OCI-LY7 (cell line): ENCODE data around the gene PLPP1. TPM values are rescaled to one million over a fixed set of nuclear protein-coding genes. Genes with fewer than 3 reads are reported as not detected.

Experiments
- BruUV-seq: library from RNA; stranded (reverse); fragments of 400-500 nt; replicated peaks from 2 replicates; lab custom pipeline; 2021; lab: Mats Ljungman, UMichigan
- CTCF ChIA-PET: fragments of 300-600 bp; sonication (Branson Sonifier 250); formaldehyde crosslinking; loops from one replicate; lab custom pipeline; 2022; ENCODE audit warnings: antibody characterized with exemption; ENCODE audit not compliant: unreplicated experiment; lab: Charles Lee
- POLR2A ChIA-PET: fragments of 300-600 bp; sonication (Branson Sonifier 250); formaldehyde crosslinking; loops from one replicate; lab custom pipeline; 2022; ENCODE audit warnings: antibody characterized with exemption; lab: Charles Lee
- DNase-seq: peaks from one replicate; pipeline ENCODE4 v3.0.0-alpha.2; 2015; ENCODE audit warnings: low spot score
- H2AFZ ChIP-seq: fragments of 200-600 bp; sonication (generic), shearing (Covaris generic); 2 replicates; pipeline ENCODE4 v1.6.1; 2014; ENCODE audit warnings: mild to moderate bottlenecking, antibody characterized with exemption, low read length, moderate library complexity
- H3K27ac ChIP-seq: fragments of 200-600 bp; sonication (generic); 2 replicates; pipeline ENCODE4 v1.5.1; 2014; ENCODE audit warnings: mixed run types, low read depth, mild to moderate bottlenecking, moderate library complexity, low read length, inconsistent platforms; ENCODE audit not compliant: poor library complexity, severe bottlenecking
- H3K36me3 ChIP-seq: fragments of 200-600 bp; sonication (generic); 2 replicates; pipeline ENCODE4 v1.6.1; 2014; ENCODE audit warnings: mild to moderate bottlenecking, antibody characterized with exemption, low read length, moderate library complexity, mixed read lengths; ENCODE audit not compliant: insufficient read depth
- H3K4me1 ChIP-seq: fragments of 200-600 bp; sonication (generic); 2 replicates; pipeline ENCODE4 v1.5.1; 2014; ENCODE audit warnings: mild to moderate bottlenecking, low read length; ENCODE audit not compliant: insufficient read depth, poor library complexity, severe bottlenecking
- H3K4me2 ChIP-seq: fragments of 200-600 bp; sonication (generic); 2 replicates; pipeline ENCODE4 v1.6.1; 2014; ENCODE audit warnings: mild to moderate bottlenecking, low read length
- H3K4me3 ChIP-seq: fragments of 200-600 bp; sonication (generic); 2 replicates; pipeline ENCODE4 v1.5.1; 2014; ENCODE audit warnings: mild to moderate bottlenecking, low read depth, low read length; ENCODE audit not compliant: poor library complexity, severe bottlenecking
- H3K79me2 ChIP-seq: fragments of 200-600 bp; sonication (generic); 2 replicates; pipeline ENCODE4 v1.6.1; 2016; ENCODE audit warnings: low read depth, mild to moderate bottlenecking, low read length, moderate library complexity, mixed read lengths; ENCODE audit not compliant: insufficient read depth
- H3K9me2 ChIP-seq: fragments of 200-600 bp; sonication (generic); 2 replicates; pipeline ENCODE4 v1.6.1; 2016; ENCODE audit warnings: mild to moderate bottlenecking, low read length, mixed read lengths; ENCODE audit not compliant: insufficient read depth
- H3K9me3 ChIP-seq: fragments of 200-600 bp; sonication (generic); 2 replicates; pipeline ENCODE4 v1.6.1; 2014; ENCODE audit warnings: mild to moderate bottlenecking, mixed run types, low read length, mixed read lengths
- H4K20me1 ChIP-seq: fragments of 200-600 bp; sonication (generic); 2 replicates; pipeline ENCODE4 v1.6.1; 2014; ENCODE audit warnings: mild to moderate bottlenecking, antibody characterized with exemption, low read length, moderate library complexity, mixed read lengths; ENCODE audit not compliant: insufficient read depth
- EZH2phosphoT487 ChIP-seq: fragments of 200-600 bp; sonication (generic); IDR thresholded peaks from 2 replicates; pipeline ENCODE4 v1.6.1; 2018; ENCODE audit warnings: low read depth, borderline replicate concordance, mild to moderate bottlenecking, mixed run types, antibody characterized with exemption, low read length, moderate library complexity, mixed read lengths
- intact Hi-C: fragments of 100-400 bp; cut with micrococcal nuclease; formaldehyde crosslinking; loops from one replicate; pipeline ENCODE4 v1.10.0; 2022; ENCODE audit not compliant: unreplicated experiment
- total RNA-seq, 2 experiments: library from RNA; depleted of rRNA in 1 of 2; stranded (reverse); fragments of >200 nt in 1 of 2; shearing (Covaris generic) in 1 of 2; gene quantifications; 2 replicates each; pipeline ENCODE4 v1.2.3, GENCODE V29; 2014 to 2022
- TF ChIP-seq, protein P1 (sequence below): fragments of 200-600 bp; sonication (generic); conservative IDR thresholded peaks from 2 replicates; pipeline ENCODE4 v1.5.1; 2014; ENCODE audit warnings: mild to moderate bottlenecking, antibody characterized with exemption, low read length, moderate library complexity, mixed read lengths

Gene PLPP1
- total RNA-seq, 2 experiments from 2014 or later = 2.3 to 6.8 TPM

DNA sequence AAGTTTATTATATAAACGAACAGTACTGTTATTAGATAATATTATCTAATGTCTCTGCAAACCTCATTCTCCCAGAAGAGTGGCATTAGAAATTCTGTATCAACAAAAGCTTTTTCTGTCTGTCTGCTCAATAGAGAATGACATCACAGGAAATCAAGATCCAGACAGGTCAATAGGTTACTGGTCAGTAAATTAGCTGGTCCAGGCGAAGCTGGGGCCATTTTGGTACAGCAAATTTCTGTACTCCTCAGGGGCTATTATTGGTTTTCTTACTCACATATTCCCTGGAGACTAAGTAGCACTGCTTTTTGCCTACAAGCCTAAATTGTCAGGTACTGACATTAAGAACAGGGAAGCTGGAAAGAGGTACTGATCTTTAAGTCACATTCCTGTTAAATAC lies 80.5 kb downstream of the PLPP1 start:
- H3K4me2 ChIP-seq = no peak overlapping the region
- ChIA-PET CTCF (no interaction called here), POLR2A (interaction anchor here (0.6 kb wide), 2 partner anchors 185 to 1242 kb away, joined by 3 to 9 read pairs; no protein-coding TSS in a partner anchor)
- H3K4me3 ChIP-seq = no peak overlapping the region
- DNase-seq = no peak
- H3K79me2 ChIP-seq = no peaks in the 10 kb centered on the region
- H3K9me3 ChIP-seq = no peaks in the 10 kb centered on the region
- H3K4me1 ChIP-seq = no peaks in the 10 kb centered on the region
- H3K36me3 ChIP-seq = no peaks in the 10 kb centered on the region
- intact Hi-C loops = no loop called here
- H3K27ac ChIP-seq = no peak overlapping the region
- no TSS peak for BruUV-seq
- no peak for TF ChIP-seq EZH2phosphoT487
- TF ChIP-seq, protein P1, sequence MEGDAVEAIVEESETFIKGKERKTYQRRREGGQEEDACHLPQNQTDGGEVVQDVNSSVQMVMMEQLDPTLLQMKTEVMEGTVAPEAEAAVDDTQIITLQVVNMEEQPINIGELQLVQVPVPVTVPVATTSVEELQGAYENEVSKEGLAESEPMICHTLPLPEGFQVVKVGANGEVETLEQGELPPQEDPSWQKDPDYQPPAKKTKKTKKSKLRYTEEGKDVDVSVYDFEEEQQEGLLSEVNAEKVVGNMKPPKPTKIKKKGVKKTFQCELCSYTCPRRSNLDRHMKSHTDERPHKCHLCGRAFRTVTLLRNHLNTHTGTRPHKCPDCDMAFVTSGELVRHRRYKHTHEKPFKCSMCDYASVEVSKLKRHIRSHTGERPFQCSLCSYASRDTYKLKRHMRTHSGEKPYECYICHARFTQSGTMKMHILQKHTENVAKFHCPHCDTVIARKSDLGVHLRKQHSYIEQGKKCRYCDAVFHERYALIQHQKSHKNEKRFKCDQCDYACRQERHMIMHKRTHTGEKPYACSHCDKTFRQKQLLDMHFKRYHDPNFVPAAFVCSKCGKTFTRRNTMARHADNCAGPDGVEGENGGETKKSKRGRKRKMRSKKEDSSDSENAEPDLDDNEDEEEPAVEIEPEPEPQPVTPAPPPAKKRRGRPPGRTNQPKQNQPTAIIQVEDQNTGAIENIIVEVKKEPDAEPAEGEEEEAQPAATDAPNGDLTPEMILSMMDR = no peak
- H3K9me2 ChIP-seq = no peaks in the 10 kb centered on the region
- H4K20me1 ChIP-seq = no peaks in the 10 kb centered on the region
- H2AFZ ChIP-seq = no peak overlapping the region

DNA sequence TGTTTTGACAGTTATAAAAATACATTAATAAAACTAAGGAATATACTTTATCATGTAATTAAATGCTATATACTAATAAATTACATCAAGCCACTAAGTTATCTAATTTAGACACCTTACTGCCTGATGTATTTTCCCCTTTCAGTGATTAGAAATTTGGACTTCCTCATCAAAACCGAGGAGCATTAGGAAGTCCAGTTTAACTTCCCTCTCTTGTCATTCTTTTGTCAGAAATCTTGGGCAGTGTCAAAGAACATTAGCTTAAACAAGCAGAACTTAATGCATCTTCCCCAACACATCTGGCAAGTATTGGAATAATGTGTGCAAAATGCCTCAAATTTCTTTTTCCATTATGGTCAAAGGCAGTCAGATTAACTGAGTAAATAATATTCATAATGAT lies 81.6 kb downstream of the PLPP1 start:
- TF ChIP-seq, protein P1 = no peak
- TF ChIP-seq EZH2phosphoT487 = no peak
- no peak overlapping the region for H3K4me3 ChIP-seq
- no peaks in the 10 kb centered on the region for H3K79me2 ChIP-seq
- POLR2A ChIA-PET = no interaction called here
- CTCF ChIA-PET = no interaction called here
- intact Hi-C loops = no loop called here
- H3K9me3 ChIP-seq = no peaks in the 10 kb centered on the region
- no peak for DNase-seq
- BruUV-seq = no TSS peak
- no peaks in the 10 kb centered on the region for H3K36me3 ChIP-seq
- H3K4me2 ChIP-seq = no peak overlapping the region
- H3K9me2 ChIP-seq = no peaks in the 10 kb centered on the region
- no peaks in the 10 kb centered on the region for H3K4me1 ChIP-seq
- no peak overlapping the region for H2AFZ ChIP-seq
- no peaks in the 10 kb centered on the region for H4K20me1 ChIP-seq
- H3K27ac ChIP-seq = no peak overlapping the region

DNA sequence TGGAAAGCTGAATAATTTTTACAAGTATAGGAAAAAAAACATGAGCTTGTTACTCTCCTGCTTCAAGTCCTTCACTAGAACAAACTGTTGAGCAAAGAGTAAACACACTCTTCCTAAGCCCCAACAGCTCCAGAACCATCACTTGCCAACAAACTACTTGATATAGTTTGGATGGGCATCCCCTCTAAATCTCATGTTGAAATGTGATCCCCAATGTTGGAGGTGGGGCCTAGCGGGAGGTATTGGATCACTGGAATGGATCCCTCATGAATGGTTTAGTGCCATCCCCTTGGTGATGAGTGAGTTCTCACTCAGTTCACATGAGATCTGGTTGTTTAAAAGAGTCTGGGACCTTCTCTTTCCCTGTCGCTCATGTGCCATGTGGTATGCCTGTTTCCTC lies 82.8 kb downstream of the PLPP1 start:
- Histone ChIP-seq H3K4me2 (no peak overlapping the region), H2AFZ (no peak overlapping the region), H3K4me3 (no peak overlapping the region), H4K20me1 (no peaks in the 10 kb centered on the region), H3K9me3 (no peaks in the 10 kb centered on the region), H3K79me2 (no peaks in the 10 kb centered on the region), H3K27ac (no peak overlapping the region), H3K4me1 (no peaks in the 10 kb centered on the region), H3K9me2 (no peaks in the 10 kb centered on the region), H3K36me3 (no peaks in the 10 kb centered on the region)
- POLR2A ChIA-PET = interaction anchor here (1.1 kb wide), 1 partner anchor 19 kb away, joined by 5 read pairs; no protein-coding TSS in a partner anchor
- intact Hi-C loops = no loop called here
- CTCF ChIA-PET = no interaction called here
- DNase-seq = no peak
- no TSS peak for BruUV-seq
- TF ChIP-seq, protein P1 = no peak
- no peak for TF ChIP-seq EZH2phosphoT487
